T-helper 17 cell (primary cell): ENCODE results near the gene SHROOM1. TPM values are rescaled to one million over a fixed set of nuclear protein-coding genes. Genes with fewer than 3 reads are reported as not detected.

ENCODE experiments used
- ATAC-seq: fragments of 150-1000 bp; cut with Tn5 transposase; 2 replicates; pipeline ENCODE4 v1.10.0; 2021; ENCODE audit warnings: mild to moderate bottlenecking, moderate library complexity
- DNase-seq, 3 donors: peaks; one replicate each; pipeline versions ENCODE4 v3.0.0 to v3.0.0-alpha.2; 2020 to 2021
- H3K9me3 ChIP-seq: one replicate; pipeline ENCODE4 v1.7.0; 2013; ENCODE audit warnings: low read length, mild to moderate bottlenecking; ENCODE audit not compliant: control insufficient read depth, poor library complexity, severe bottlenecking
- H3K27ac Mint-ChIP-seq: one replicate; pipeline ENCODE4 v1.8.0; 2022; ENCODE audit warnings: mild to moderate bottlenecking, moderate library complexity, mixed read lengths
- H3K27me3 Mint-ChIP-seq: one replicate; pipeline ENCODE4 v1.8.0; 2022; ENCODE audit warnings: mixed read lengths
- H3K36me3 Mint-ChIP-seq: one replicate; pipeline ENCODE4 v1.8.0; 2022; ENCODE audit warnings: low read depth, mixed read lengths
- H3K4me1 Mint-ChIP-seq: one replicate; pipeline ENCODE4 v1.8.0; 2022; ENCODE audit warnings: mild to moderate bottlenecking, mixed read lengths
- H3K4me3 Mint-ChIP-seq: one replicate; pipeline ENCODE4 v1.8.0; 2022; ENCODE audit warnings: mild to moderate bottlenecking, moderate library complexity, mixed read lengths
- total RNA-seq, 4 donors: library from RNA in 2 of 4; stranded (reverse) in 2 of 4; gene quantifications; one replicate each; pipeline ENCODE4 v1.2.3 and lab custom pipeline; 2022 to 2026

Gene SHROOM1
- total RNA-seq, 2 donors from 2014 or later: 0.20 TPM; not detected in 1

DNA sequence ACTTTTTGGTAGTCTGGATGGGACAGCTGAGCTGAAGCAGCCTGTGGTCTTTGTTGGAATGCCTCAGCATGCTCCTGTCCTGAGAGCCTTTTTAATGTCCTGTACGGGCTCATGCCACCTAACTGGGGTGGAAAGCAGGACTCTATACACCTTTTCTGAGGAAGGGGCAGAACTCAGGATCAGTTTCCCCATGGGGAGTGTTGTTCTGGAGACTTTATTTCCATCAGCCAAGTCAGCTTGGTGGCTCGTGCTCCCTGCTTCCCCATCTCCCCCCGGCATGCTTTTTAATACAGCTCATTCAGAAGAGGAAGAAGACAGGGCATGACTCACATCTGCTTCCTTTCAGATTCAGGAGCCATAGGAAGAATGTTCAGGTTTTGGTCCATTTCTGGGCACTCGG lies 48.3 kb downstream of the SHROOM1 start:
- DNase-seq: no peak
- Mint-ChIP-seq H3K27me3 (peaks cover 47% of the 10 kb centered on the region), H3K4me3 (no peak overlapping the region), H3K36me3 (no peaks in the 10 kb centered on the region), H3K27ac (no peak overlapping the region), H3K4me1 (peaks cover 26% of the 10 kb centered on the region)
- no peak for ATAC-seq
- no peaks in the 10 kb centered on the region for H3K9me3 ChIP-seq

- no peak for ATAC-seq
- Mint-ChIP-seq H3K27ac (no peak overlapping the region), H3K4me1 (peaks cover 28% of the 10 kb centered on the region), H3K36me3 (no peaks in the 10 kb centered on the region), H3K27me3 (peaks cover 43% of the 10 kb centered on the region), H3K4me3 (peak overlapping the region; percentile 25)
- H3K9me3 ChIP-seq: no peaks in the 10 kb centered on the region
- DNase-seq: no peak
Observed at GRCh38 chr5:132781029-132781428, 49.4 kb downstream of the SHROOM1 start.

GRCh38 chr5:132780577-132780976 lies 49.9 kb downstream of the SHROOM1 start:
- Mint-ChIP-seq H3K27ac (no peak overlapping the region), H3K36me3 (no peaks in the 10 kb centered on the region), H3K4me3 (peak overlapping the region; percentile 25), H3K4me1 (peaks cover 28% of the 10 kb centered on the region), H3K27me3 (peaks cover 38% of the 10 kb centered on the region)
- ATAC-seq (no peak), DNase-seq (no peak)
- H3K9me3 ChIP-seq: no peaks in the 10 kb centered on the region

- H3K4me3 Mint-ChIP-seq: no peak overlapping the region
- H3K4me1 Mint-ChIP-seq: peaks cover 28% of the 10 kb centered on the region
- H3K27me3 Mint-ChIP-seq: peaks cover 32% of the 10 kb centered on the region
- H3K36me3 Mint-ChIP-seq: no peaks in the 10 kb centered on the region
- H3K27ac Mint-ChIP-seq: no peak overlapping the region
- H3K9me3 ChIP-seq: no peaks in the 10 kb centered on the region
- no peak for ATAC-seq
- DNase-seq: no peak
Observed at GRCh38 chr5:132779961-132780360, 50.5 kb downstream of the SHROOM1 start.

- peak overlapping the region; percentile 91 for H3K4me3 Mint-ChIP-seq
- H3K27ac Mint-ChIP-seq: no peak overlapping the region
- H3K4me1 Mint-ChIP-seq: peaks cover 30% of the 10 kb centered on the region
Observed at GRCh38 chr5:132778856-132779255, 51.6 kb downstream of the SHROOM1 start.

GRCh38 chr5:132778129-132778528 lies 52.3 kb downstream of the SHROOM1 start:
- no peaks in the 10 kb centered on the region for H3K36me3 Mint-ChIP-seq
- H3K4me3 Mint-ChIP-seq: peak overlapping the region; percentile 91
- H3K27me3 Mint-ChIP-seq: peaks cover 32% of the 10 kb centered on the region
- ATAC-seq: no peak
- H3K27ac Mint-ChIP-seq: peak overlapping the region; percentile 53
- H3K9me3 ChIP-seq: no peaks in the 10 kb centered on the region
- DNase-seq: no peak
- peaks cover 32% of the 10 kb centered on the region for H3K4me1 Mint-ChIP-seq

More at GRCh38 chr5:132778856-132779255, 51.6 kb downstream of the SHROOM1 start:
- Mint-ChIP-seq H3K27me3 (peaks cover 28% of the 10 kb centered on the region), H3K36me3 (no peaks in the 10 kb centered on the region)
- DNase-seq (no peak), ATAC-seq (no peak)
- no peaks in the 10 kb centered on the region for H3K9me3 ChIP-seq

GRCh38 chr5:132777209-132778069 lies 53.0 kb downstream of the SHROOM1 start, which contains the start of gene SEPTIN8:
Gene SEPTIN8, minus strand, starts transcription at chr5:132777239. Its CDS starts 102 bp downstream, at chr5:132777137.
- DNase-seq: peak in 2 of 3 donors; percentile 39 to 46
- H3K27ac Mint-ChIP-seq: peak within 1 kb of the TSS; percentile 53
- peak within 1 kb of the TSS; percentile 91 for H3K4me3 Mint-ChIP-seq
- H3K9me3 ChIP-seq: no peaks in the 10 kb centered on the region
- H3K36me3 Mint-ChIP-seq: no peaks in the 10 kb centered on the region
- peak; percentile 82 for ATAC-seq
- peaks cover 32% of the 10 kb centered on the region for H3K4me1 Mint-ChIP-seq
- peaks cover 32% of the 10 kb centered on the region for H3K27me3 Mint-ChIP-seq

DNA sequence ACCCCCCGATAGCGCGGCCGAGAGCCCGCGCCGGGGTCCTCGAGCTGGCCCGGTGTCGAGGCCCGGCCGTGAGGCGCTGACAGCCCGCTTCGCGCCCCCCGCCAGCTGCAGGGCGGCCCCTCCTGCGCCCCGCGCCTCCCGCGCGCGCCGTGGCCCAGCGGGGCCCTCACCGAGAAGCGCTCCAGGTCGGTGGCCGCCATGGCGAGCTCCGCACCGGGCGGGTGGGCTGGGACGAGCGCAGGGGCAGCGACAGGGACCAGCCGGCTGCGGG lies 53.6 kb downstream of the SHROOM1 start:
- no peaks in the 10 kb centered on the region for H3K9me3 ChIP-seq
- Mint-ChIP-seq H3K4me3 (no peak overlapping the region), H3K4me1 (peaks cover 32% of the 10 kb centered on the region), H3K36me3 (no peaks in the 10 kb centered on the region), H3K27me3 (peaks cover 27% of the 10 kb centered on the region), H3K27ac (no peak overlapping the region)
- no peak for ATAC-seq
- DNase-seq: no peak

- H3K36me3 Mint-ChIP-seq: no peaks in the 10 kb centered on the region
- DNase-seq (no peak), ATAC-seq (peak; percentile 25)
- peak overlapping the region; percentile 49 for H3K27ac Mint-ChIP-seq
- no peaks in the 10 kb centered on the region for H3K9me3 ChIP-seq
- peaks cover 22% of the 10 kb centered on the region for H3K27me3 Mint-ChIP-seq
- H3K4me1 Mint-ChIP-seq: peaks cover 29% of the 10 kb centered on the region
- peak overlapping the region; percentile 71 for H3K4me3 Mint-ChIP-seq
Observed at GRCh38 chr5:132776131-132776937, 54.1 kb downstream of the SHROOM1 start.

DNA sequence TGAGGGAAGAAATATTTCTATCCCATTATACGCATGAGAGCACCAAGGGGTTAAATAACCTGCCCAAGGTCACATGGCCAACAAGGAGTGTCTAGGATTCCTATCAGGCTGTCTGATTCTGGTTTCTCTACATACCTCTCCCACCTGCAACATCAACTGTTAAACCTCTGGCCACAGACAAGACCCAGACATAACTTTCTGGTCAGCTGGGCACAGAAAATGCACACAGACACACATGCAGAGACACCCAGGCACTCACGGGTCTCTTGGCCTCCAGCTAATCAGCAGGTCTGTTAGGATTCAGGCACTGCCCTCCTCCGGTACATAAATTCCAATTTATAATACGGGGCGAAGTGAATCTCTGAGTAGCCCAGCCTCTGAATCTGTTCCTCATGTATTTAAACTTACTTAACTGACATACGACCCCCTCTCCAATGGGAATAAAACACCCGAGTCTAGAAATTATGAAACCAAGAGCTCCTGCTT lies 54.9 kb downstream of the SHROOM1 start:
- H3K27ac Mint-ChIP-seq: peak overlapping the region; percentile 49
- DNase-seq (no peak), ATAC-seq (no peak)
- H3K27me3 Mint-ChIP-seq: peaks cover 19% of the 10 kb centered on the region
- H3K4me1 Mint-ChIP-seq: peaks cover 25% of the 10 kb centered on the region
- no peaks in the 10 kb centered on the region for H3K36me3 Mint-ChIP-seq
- peak overlapping the region; percentile 71 for H3K4me3 Mint-ChIP-seq
- H3K9me3 ChIP-seq: no peaks in the 10 kb centered on the region

- Mint-ChIP-seq H3K27me3 (peaks cover 18% of the 10 kb centered on the region), H3K4me3 (no peak overlapping the region), H3K27ac (no peak overlapping the region), H3K36me3 (no peaks in the 10 kb centered on the region), H3K4me1 (peaks cover 24% of the 10 kb centered on the region)
- no peaks in the 10 kb centered on the region for H3K9me3 ChIP-seq
- DNase-seq: no peak
- ATAC-seq: no peak
Observed at GRCh38 chr5:132774896-132775295, 55.6 kb downstream of the SHROOM1 start.

DNA sequence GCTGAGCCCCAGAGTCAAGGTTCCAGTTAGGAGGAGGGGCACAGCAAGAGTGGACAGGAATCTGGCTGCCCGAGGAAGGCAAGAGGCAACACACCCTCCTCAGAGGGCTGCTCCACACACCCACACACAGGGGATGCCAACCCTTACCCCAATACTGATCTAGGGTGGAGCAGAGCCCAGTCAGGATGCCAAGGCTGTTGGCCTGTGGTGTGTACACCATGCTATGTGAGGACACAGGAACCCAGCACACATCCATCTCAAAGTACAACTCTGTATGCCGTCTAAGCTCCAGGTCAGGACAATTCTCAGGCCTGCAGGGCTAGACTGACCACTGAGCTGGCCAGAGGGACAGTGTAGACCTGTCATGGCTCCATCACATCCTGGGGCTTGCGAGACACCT lies 56.0 kb downstream of the SHROOM1 start:
- Mint-ChIP-seq H3K27me3 (peaks cover 14% of the 10 kb centered on the region), H3K27ac (no peak overlapping the region), H3K4me3 (no peak overlapping the region), H3K4me1 (peaks cover 21% of the 10 kb centered on the region), H3K36me3 (no peaks in the 10 kb centered on the region)
- DNase-seq: no peak
- no peak for ATAC-seq
- no peaks in the 10 kb centered on the region for H3K9me3 ChIP-seq

DNA sequence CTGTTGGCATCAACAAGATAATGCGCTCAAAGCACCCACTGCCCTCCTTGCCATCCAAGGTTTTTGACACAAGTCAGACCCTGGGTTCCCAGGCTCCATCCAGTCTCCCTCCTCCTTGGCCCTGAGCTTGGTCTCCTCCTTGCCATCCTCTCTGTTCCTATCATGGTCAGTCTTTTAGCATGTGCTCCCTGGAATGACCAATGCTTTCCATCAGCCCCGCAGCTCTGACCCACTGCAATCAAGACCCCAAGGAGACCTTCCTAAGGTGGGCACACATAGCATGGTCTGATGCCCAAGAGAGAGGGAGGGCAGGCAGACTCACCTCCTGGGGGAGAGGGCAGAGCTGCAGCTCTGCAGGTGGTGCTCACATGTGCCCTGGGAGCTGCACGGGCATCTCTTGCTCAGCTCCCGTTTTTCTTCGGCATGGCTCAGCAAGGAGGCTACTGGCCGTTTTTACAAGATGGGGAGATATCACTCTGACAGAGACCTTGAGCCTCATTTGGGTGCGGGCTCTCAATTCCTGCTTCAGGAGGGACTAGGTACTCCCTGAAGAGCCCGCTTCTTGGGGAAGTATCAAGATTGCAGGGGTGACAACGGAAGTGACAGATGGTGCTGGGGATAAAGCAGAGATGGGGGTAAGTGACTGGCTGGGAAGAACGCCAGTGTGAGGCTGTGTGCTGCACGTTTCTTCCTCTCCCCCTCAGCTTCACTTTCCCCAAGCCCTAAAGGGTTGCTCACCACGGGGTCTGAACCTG lies 56.7 kb downstream of the SHROOM1 start:
- Mint-ChIP-seq H3K27me3 (peaks cover 11% of the 10 kb centered on the region), H3K27ac (peak overlapping the region; percentile 54), H3K36me3 (no peaks in the 10 kb centered on the region), H3K4me3 (no peak overlapping the region), H3K4me1 (peaks cover 19% of the 10 kb centered on the region)
- ATAC-seq (no peak), DNase-seq (no peak)
- H3K9me3 ChIP-seq: no peaks in the 10 kb centered on the region
